Esophagus muscularis mucosa (tissue), 2 donors: Measurements from ENCODE around the gene DDIT3.

Source experiments
- EP300 ChIP-seq: sonication (generic); formaldehyde crosslinking; IDR thresholded peaks from one replicate; pipeline ENCODE4 v1.6.1; 2017; ENCODE audit warnings: antibody characterized with exemption
- POLR2A ChIP-seq: fragments of 450-650 bp; IDR thresholded peaks from one replicate; pipeline ENCODE4 v1.6.1; 2017; ENCODE audit warnings: antibody characterized with exemption, moderate library complexity, mild to moderate bottlenecking, low read depth

- TF ChIP-seq EP300 (no peak), POLR2A (no peak)
Measured at GRCh38 chr12:57524814-57525614, 4.7 kb upstream of the DDIT3 start.
